PFSK-1 (cell line): ENCODE results near the gene MYO9A.

ENCODE experiments used
- FOXP2 ChIP-seq: optimal IDR thresholded peaks from 2 replicates; pipeline ENCODE3; 2011; ENCODE audit warnings: borderline replicate concordance, control low read depth, inconsistent platforms; ENCODE audit not compliant: insufficient read depth; ENCODE audit errors: extremely low read length, extremely low read depth
- POLR2AphosphoS5 ChIP-seq: IDR thresholded peaks from 2 replicates; pipeline ENCODE4 v1.6.1; 2012; ENCODE audit warnings: low read depth, mild to moderate bottlenecking, control low read depth, low read length, moderate library complexity
- REST ChIP-seq, 2 experiments: IDR thresholded peaks; 2 replicates each; pipeline versions ENCODE4 v1.6.1 to v1.8.0; 2011 to 2012; ENCODE audit warnings: low read depth in 2 of 2, low read length in 2 of 2, control low read depth in 1 of 2, inconsistent platforms in 1 of 2, mild to moderate bottlenecking in 1 of 2, moderate library complexity in 1 of 2; ENCODE audit not compliant: insufficient read depth in 1 of 2
- SIN3A ChIP-seq: IDR thresholded peaks from 2 replicates; pipeline ENCODE4 v1.6.1; 2012; ENCODE audit warnings: mild to moderate bottlenecking, low read length, moderate library complexity, borderline replicate concordance; ENCODE audit not compliant: insufficient read depth
- TAF1 ChIP-seq: IDR thresholded peaks from 2 replicates; pipeline ENCODE4 v1.6.1; 2012; ENCODE audit warnings: low read length, control low read depth, borderline replicate concordance; ENCODE audit not compliant: insufficient read depth

MYO9A gene

GRCh38 chr15:71788646-71789579 is 329.0 kb downstream of the MYO9A start:
- no peak for TF ChIP-seq SIN3A
- TF ChIP-seq TAF1: no peak
- TF ChIP-seq FOXP2: no peak

GRCh38 chr15:71786673-71787072 is 331.3 kb downstream of the MYO9A start:
- TF ChIP-seq TAF1 (no peak), REST (IDR thresholded peaks at IDR 0.05; ENCODE audit: insufficient read depth in 1 of 2, low read depth in 2 of 2, low read length in 2 of 2) (no peak), SIN3A (no peak), POLR2AphosphoS5 (no peak), FOXP2 (no peak)

GRCh38 chr15:71785996-71786395 is 332.0 kb downstream of the MYO9A start:
- TF ChIP-seq POLR2AphosphoS5 (no peak), FOXP2 (no peak), SIN3A (no peak)

- TF ChIP-seq SIN3A (no peak), REST (IDR thresholded peaks at IDR 0.05; ENCODE audit: insufficient read depth in 1 of 2, low read depth in 2 of 2, low read length in 2 of 2) (no peak), FOXP2 (no peak), TAF1 (no peak), POLR2AphosphoS5 (no peak)
Measured at GRCh38 chr15:71784719-71785118, 333.2 kb downstream of the MYO9A start.

- TF ChIP-seq REST (IDR thresholded peaks at IDR 0.05; ENCODE audit: insufficient read depth in 1 of 2, low read depth in 2 of 2, low read length in 2 of 2) (no peak), TAF1 (no peak), FOXP2 (no peak), POLR2AphosphoS5 (no peak), SIN3A (no peak)
Measured at GRCh38 chr15:71782422-71783165, 335.4 kb downstream of the MYO9A start.

GRCh38 chr15:71781965-71782265 is 336.0 kb downstream of the MYO9A start:
- TF ChIP-seq FOXP2 (no peak), SIN3A (no peak), TAF1 (no peak), POLR2AphosphoS5 (no peak), REST (IDR thresholded peaks at IDR 0.05; ENCODE audit: insufficient read depth in 1 of 2, low read depth in 2 of 2, low read length in 2 of 2) (no peak)
